ENCODE results near the gene FBXO47. TPM values are rescaled to one million over a fixed set of nuclear protein-coding genes. Genes with fewer than 3 reads are reported as not detected.

FBXO47 gene
- total and polyA plus RNA-seq, 9 of the 15 experiments (the other 6 are each of a cell fraction or from before 2014, with no cell fraction given), result not detected

DNA sequence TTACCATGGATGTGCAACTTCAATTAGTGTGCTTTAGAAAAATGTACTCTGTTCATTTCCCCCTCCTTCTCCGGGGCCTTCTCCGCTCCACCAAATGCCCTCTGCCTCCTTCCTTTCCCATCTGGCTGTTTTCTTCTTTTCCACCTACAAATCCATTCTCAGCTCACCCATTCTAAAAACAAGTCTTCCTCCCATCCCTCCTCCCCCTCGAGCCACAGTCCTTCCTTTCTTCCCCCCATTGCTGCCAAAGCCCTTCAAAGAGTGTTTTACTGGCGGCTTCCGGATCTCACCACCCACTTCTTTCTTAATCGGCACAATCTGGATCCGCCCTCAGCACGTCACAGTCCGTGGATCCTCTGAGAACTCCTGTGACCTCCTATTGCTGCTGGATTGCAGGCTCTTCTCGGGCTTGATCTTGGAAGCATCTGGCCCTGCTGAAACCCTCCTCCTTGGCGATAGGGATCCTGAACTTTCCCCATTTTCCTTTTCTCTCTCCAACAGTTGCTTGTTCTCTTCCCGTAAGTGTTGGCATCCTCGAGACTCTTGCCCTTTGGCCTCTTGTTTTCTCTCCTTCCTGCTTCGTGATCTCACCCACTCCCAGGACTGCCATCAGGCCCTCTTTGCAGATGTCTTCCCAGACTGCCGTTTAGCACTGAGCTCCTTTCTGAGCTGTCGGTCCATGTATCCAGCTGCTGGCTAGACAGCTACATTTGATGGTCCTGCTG lies 36.0 kb upstream of the FBXO47 start (continued):
- TF ChIP-seq, protein P1, sequence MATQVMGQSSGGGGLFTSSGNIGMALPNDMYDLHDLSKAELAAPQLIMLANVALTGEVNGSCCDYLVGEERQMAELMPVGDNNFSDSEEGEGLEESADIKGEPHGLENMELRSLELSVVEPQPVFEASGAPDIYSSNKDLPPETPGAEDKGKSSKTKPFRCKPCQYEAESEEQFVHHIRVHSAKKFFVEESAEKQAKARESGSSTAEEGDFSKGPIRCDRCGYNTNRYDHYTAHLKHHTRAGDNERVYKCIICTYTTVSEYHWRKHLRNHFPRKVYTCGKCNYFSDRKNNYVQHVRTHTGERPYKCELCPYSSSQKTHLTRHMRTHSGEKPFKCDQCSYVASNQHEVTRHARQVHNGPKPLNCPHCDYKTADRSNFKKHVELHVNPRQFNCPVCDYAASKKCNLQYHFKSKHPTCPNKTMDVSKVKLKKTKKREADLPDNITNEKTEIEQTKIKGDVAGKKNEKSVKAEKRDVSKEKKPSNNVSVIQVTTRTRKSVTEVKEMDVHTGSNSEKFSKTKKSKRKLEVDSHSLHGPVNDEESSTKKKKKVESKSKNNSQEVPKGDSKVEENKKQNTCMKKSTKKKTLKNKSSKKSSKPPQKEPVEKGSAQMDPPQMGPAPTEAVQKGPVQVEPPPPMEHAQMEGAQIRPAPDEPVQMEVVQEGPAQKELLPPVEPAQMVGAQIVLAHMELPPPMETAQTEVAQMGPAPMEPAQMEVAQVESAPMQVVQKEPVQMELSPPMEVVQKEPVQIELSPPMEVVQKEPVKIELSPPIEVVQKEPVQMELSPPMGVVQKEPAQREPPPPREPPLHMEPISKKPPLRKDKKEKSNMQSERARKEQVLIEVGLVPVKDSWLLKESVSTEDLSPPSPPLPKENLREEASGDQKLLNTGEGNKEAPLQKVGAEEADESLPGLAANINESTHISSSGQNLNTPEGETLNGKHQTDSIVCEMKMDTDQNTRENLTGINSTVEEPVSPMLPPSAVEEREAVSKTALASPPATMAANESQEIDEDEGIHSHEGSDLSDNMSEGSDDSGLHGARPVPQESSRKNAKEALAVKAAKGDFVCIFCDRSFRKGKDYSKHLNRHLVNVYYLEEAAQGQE (IDR thresholded peaks at IDR 0.05; ENCODE audit: borderline replicate concordance), result peak; percentile 83
- TF ChIP-seq, protein P1 (CRISPR knock-in tag; IDR thresholded peaks at IDR 0.05; ENCODE audit: low read depth), result no peak
- TF ChIP-seq, protein P2, sequence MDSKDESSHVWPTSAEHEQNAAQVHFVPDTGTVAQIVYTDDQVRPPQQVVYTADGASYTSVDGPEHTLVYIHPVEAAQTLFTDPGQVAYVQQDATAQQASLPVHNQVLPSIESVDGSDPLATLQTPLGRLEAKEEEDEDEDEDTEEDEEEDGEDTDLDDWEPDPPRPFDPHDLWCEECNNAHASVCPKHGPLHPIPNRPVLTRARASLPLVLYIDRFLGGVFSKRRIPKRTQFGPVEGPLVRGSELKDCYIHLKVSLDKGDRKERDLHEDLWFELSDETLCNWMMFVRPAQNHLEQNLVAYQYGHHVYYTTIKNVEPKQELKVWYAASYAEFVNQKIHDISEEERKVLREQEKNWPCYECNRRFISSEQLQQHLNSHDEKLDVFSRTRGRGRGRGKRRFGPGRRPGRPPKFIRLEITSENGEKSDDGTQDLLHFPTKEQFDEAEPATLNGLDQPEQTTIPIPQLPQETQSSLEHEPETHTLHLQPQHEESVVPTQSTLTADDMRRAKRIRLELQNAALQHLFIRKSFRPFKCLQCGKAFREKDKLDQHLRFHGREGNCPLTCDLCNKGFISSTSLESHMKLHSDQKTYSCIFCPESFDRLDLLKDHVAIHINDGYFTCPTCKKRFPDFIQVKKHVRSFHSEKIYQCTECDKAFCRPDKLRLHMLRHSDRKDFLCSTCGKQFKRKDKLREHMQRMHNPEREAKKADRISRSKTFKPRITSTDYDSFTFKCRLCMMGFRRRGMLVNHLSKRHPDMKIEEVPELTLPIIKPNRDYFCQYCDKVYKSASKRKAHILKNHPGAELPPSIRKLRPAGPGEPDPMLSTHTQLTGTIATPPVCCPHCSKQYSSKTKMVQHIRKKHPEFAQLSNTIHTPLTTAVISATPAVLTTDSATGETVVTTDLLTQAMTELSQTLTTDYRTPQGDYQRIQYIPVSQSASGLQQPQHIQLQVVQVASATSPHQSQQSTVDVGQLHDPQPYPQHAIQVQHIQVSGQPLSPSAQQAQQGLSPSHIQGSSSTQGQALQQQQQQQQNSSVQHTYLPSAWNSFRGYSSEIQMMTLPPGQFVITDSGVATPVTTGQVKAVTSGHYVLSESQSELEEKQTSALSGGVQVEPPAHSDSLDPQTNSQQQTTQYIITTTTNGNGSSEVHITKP (IDR thresholded peaks at IDR 0.05; ENCODE audit: partially characterized antibody), result no peak
- no peak for TF ChIP-seq SRSF7 (optimal IDR thresholded peaks at IDR 0.05; ENCODE audit: low read depth, low read length)
- TF ChIP-seq, protein P3, sequence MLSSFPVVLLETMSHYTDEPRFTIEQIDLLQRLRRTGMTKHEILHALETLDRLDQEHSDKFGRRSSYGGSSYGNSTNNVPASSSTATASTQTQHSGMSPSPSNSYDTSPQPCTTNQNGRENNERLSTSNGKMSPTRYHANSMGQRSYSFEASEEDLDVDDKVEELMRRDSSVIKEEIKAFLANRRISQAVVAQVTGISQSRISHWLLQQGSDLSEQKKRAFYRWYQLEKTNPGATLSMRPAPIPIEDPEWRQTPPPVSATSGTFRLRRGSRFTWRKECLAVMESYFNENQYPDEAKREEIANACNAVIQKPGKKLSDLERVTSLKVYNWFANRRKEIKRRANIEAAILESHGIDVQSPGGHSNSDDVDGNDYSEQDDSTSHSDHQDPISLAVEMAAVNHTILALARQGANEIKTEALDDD (IDR thresholded peaks at IDR 0.05), result no peak
- TF ChIP-seq PTRF (tag; IDR thresholded peaks at IDR 0.05), result 0 out of 2 replicates have a peak, but pooled peaks have one; percentile 33
- no peak; the same call in 1 of the 2 replicates for TF ChIP-seq NFATC3 (IDR thresholded peaks at IDR 0.05)
- TF ChIP-seq, protein P4, sequence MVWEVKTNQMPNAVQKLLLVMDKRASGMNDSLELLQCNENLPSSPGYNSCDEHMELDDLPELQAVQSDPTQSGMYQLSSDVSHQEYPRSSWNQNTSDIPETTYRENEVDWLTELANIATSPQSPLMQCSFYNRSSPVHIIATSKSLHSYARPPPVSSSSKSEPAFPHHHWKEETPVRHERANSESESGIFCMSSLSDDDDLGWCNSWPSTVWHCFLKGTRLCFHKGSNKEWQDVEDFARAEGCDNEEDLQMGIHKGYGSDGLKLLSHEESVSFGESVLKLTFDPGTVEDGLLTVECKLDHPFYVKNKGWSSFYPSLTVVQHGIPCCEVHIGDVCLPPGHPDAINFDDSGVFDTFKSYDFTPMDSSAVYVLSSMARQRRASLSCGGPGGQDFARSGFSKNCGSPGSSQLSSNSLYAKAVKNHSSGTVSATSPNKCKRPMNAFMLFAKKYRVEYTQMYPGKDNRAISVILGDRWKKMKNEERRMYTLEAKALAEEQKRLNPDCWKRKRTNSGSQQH (CRISPR knock-in tag; IDR thresholded peaks at IDR 0.05), result peak; percentile 95
- peak; percentile 66 for TF ChIP-seq TOE1 (IDR thresholded peaks at IDR 0.05; ENCODE audit: borderline replicate concordance)
- no peak for TF ChIP-seq TOE1 (CRISPR knock-in tag; IDR thresholded peaks at IDR 0.05; ENCODE audit: borderline replicate concordance, low read depth)
- TF ChIP-seq ZNF133 (CRISPR knock-in tag; IDR thresholded peaks at IDR 0.05), result no peak

Measured in K562 (cell line).